Testis (tissue), 2 donors: ENCODE measurements around the gene SCLY.

Experiments
- CTCF ChIP-seq, 3 experiments: fragments of 450-650 bp in 2 of 3; fragments of 200-600 bp in 1 of 3; sonication (generic) in 1 of 3; IDR thresholded peaks; one replicate each; pipeline ENCODE4 v1.5.1; 2016 to 2019; ENCODE audit warnings: antibody characterized with exemption in 3 of 3, mild to moderate bottlenecking in 2 of 3, moderate library complexity in 1 of 3
- POLR2A ChIP-seq: fragments of 450-650 bp; IDR thresholded peaks from one replicate; pipeline ENCODE4 v1.6.1; 2017; ENCODE audit warnings: antibody characterized with exemption, mild to moderate bottlenecking, moderate library complexity

DNA sequence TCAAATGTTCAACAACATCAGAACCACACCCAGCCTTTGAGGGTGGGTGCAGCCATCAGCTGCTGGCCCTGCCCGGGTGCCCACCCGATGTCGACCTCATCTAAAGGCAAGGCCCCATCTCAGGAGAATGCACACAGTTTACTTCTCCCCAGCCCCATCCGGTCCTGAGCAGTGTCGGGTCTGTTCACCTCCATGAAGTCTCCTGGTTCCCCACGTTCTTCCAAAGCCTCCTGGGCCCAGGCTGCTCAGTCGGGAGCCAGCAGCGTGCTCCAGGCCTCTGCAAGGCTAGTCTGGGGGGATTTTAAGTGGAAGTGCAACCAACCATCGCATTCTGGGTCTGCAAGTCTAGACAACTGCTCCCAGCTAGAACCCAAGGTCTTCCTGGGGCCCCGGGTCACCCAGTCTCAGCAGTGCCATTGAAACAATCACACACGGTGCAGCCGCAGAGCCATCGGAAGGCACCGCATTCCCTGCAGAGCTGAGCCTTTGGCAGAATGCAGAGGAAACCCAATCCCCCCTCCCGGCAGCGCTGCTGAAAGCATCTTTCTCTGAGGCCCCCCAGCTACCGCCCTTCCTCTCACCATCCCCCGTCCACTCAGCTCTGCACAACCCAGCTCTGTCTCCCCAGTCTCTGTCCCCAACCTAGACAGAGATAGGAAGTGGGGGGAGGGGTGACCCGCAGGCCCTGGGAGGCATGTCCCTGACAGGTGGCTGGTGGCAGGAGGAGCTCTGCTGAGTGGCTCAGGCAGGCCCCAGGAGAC lies 47.8 kb downstream of the SCLY start:
- TF ChIP-seq CTCF (IDR thresholded peaks at IDR 0.05) (no peak), POLR2A (no peak)
